CD4-positive, alpha-beta memory T cell (primary cell): ENCODE measurements around the gene TFAP2E. TPM values are rescaled to one million over a fixed set of nuclear protein-coding genes. Genes with fewer than 3 reads are reported as not detected.

Source experiments
- CTCF ChIA-PET: fragments of 350-600 bp; sonication (Branson Sonifier 250); formaldehyde crosslinking; loops from one replicate; lab custom pipeline; 2021; ENCODE audit warnings: inconsistent platforms; ENCODE audit not compliant: partially characterized antibody; lab: Charles Lee
- POLR2A ChIA-PET: fragments of 350-600 bp; sonication (Branson Sonifier 250); formaldehyde crosslinking; loops from one replicate; lab custom pipeline; 2021; ENCODE audit not compliant: partially characterized antibody; lab: Charles Lee
- DNase-seq, 5 donors: peaks; one replicate each; pipeline versions ENCODE4 v3.0.0 to v3.0.0-alpha.2; 2020 to 2022; ENCODE audit warnings: mixed read lengths in 1 of 5
- H3K27ac ChIP-seq: one replicate; pipeline ENCODE4 v1.7.0; 2013; ENCODE audit warnings: low read depth, low read length
- H3K27me3 ChIP-seq: 2 replicates; pipeline ENCODE4 v1.7.0; 2013; ENCODE audit warnings: mild to moderate bottlenecking, low read length, moderate library complexity; ENCODE audit not compliant: insufficient read depth
- H3K36me3 ChIP-seq: 2 replicates; pipeline ENCODE4 v1.7.0; 2013; ENCODE audit warnings: mild to moderate bottlenecking, low read length, moderate library complexity; ENCODE audit not compliant: insufficient read depth
- H3K4me1 ChIP-seq: 2 replicates; pipeline ENCODE4 v1.7.0; 2013; ENCODE audit warnings: mild to moderate bottlenecking, low read length, moderate library complexity; ENCODE audit not compliant: insufficient read depth
- H3K4me3 ChIP-seq, 2 donors: one replicate each; pipeline ENCODE4 v1.7.0; 2013; ENCODE audit warnings: low read length in 2 of 2, mild to moderate bottlenecking in 1 of 2
- H3K9me3 ChIP-seq, 2 donors: one replicate each; pipeline ENCODE4 v1.7.0; 2013; ENCODE audit warnings: low read length in 2 of 2, control low read depth in 1 of 2; ENCODE audit not compliant: control insufficient read depth in 1 of 2
- H3K27ac Mint-ChIP-seq, 7 donors: one replicate each; pipeline ENCODE4 v1.8.0; 2020 to 2021; ENCODE audit warnings: mixed read lengths in 7 of 7, mild to moderate bottlenecking in 6 of 7, inconsistent platforms in 3 of 7, moderate library complexity in 3 of 7
- H3K27me3 Mint-ChIP-seq, 2 donors: one replicate each; pipeline ENCODE4 v1.8.0; 2020 to 2021; ENCODE audit warnings: mixed read lengths in 2 of 2
- H3K36me3 Mint-ChIP-seq, 2 donors: one replicate each; pipeline ENCODE4 v1.8.0; 2020 to 2021; ENCODE audit warnings: mixed read lengths in 2 of 2, inconsistent platforms in 1 of 2, mild to moderate bottlenecking in 1 of 2
- H3K4me1 Mint-ChIP-seq, 4 donors: one replicate each; pipeline ENCODE4 v1.8.0; 2020 to 2021; ENCODE audit warnings: mixed read lengths in 4 of 4, mild to moderate bottlenecking in 1 of 4
- H3K4me3 Mint-ChIP-seq, 8 donors: one replicate each; pipeline ENCODE4 v1.8.0; 2020 to 2021; ENCODE audit warnings: mixed read lengths in 8 of 8, mild to moderate bottlenecking in 7 of 8, moderate library complexity in 6 of 8, inconsistent platforms in 3 of 8
- H3K9me3 Mint-ChIP-seq, 8 donors: one replicate each; pipeline ENCODE4 v1.8.0; 2020 to 2021; ENCODE audit warnings: mixed read lengths in 8 of 8, mild to moderate bottlenecking in 5 of 8, inconsistent platforms in 3 of 8, moderate library complexity in 1 of 8
- intact Hi-C: fragments of 100-400 bp; cut with micrococcal nuclease; formaldehyde crosslinking; loops from one replicate; pipeline ENCODE4 v1.15.1; 2023
- polyA plus RNA-seq, 2 donors: library from polyadenylated mRNA; unstranded; fragments of 300-500 nt; fragmentation: Illumina TruSeq; gene quantifications; one replicate each; pipeline ENCODE4 v1.2.3, GENCODE V29; 2021
- total RNA-seq, 2 experiments: library from RNA; stranded (reverse); gene quantifications; one replicate each; pipeline ENCODE4 v1.2.3, GENCODE V29; 2021

Gene TFAP2E
- total and polyA plus RNA-seq, 4 experiments from 2014 or later, result 0.23 to 2.9 (median 2.3) TPM; not detected in 1

GRCh38 chr1:35587736-35588135, 14.6 kb downstream of the TFAP2E start:
- Mint-ChIP-seq H3K4me1 (peaks cover under 1 to 9% (median 2%) of the 10 kb centered on the region in 4 donors), H3K27me3 (no peaks in the 10 kb centered on the region), H3K9me3 (no peaks in the 10 kb centered on the region), H3K4me3 (no peak overlapping the region), H3K36me3 (peaks cover 5 to 6% of the 10 kb centered on the region in 2 donors), H3K27ac (no peak overlapping the region)
- Histone ChIP-seq H3K9me3 (no peaks in the 10 kb centered on the region), H3K27me3 (no peaks in the 10 kb centered on the region), H3K36me3 (no peaks in the 10 kb centered on the region), H3K4me3 (no peak overlapping the region), H3K27ac (no peak overlapping the region), H3K4me1 (no peaks in the 10 kb centered on the region)
- intact Hi-C loops, result no loop called here
- no peak for DNase-seq
- POLR2A ChIA-PET, result no interaction called here
- CTCF ChIA-PET, result interaction anchor here (1.2 kb wide), 1 partner anchor 128 kb away, joined by 3 read pairs; no protein-coding TSS in a partner anchor

- Histone ChIP-seq H3K36me3 (no peaks in the 10 kb centered on the region), H3K27ac (no peak overlapping the region), H3K4me1 (peaks cover 6% of the 10 kb centered on the region), H3K4me3 (no peak overlapping the region), H3K9me3 (no peaks in the 10 kb centered on the region), H3K27me3 (no peaks in the 10 kb centered on the region)
- ChIA-PET POLR2A (no interaction called here), CTCF (no interaction called here)
- Mint-ChIP-seq H3K36me3 (peaks cover 5 to 6% of the 10 kb centered on the region in 2 donors), H3K27me3 (no peaks in the 10 kb centered on the region), H3K9me3 (no peaks in the 10 kb centered on the region), H3K27ac (no peak overlapping the region), H3K4me1 (peaks cover 2 to 9% (median 6%) of the 10 kb centered on the region in 4 donors), H3K4me3 (no peak overlapping the region)
- no peak for DNase-seq
- intact Hi-C loops, result no loop called here
Measured at GRCh38 chr1:35588197-35588910, 15.2 kb downstream of the TFAP2E start.

- POLR2A ChIA-PET, result no interaction called here
Measured at GRCh38 chr1:35589516-35590427, 16.7 kb downstream of the TFAP2E start.

GRCh38 chr1:35590476-35591040, 17.4 kb downstream of the TFAP2E start:
- Histone ChIP-seq H3K9me3 (no peaks in the 10 kb centered on the region), H3K36me3 (no peaks in the 10 kb centered on the region), H3K4me3 (no peak overlapping the region), H3K27ac (no peak overlapping the region), H3K27me3 (no peaks in the 10 kb centered on the region), H3K4me1 (peaks cover 7% of the 10 kb centered on the region)
- no peak for DNase-seq
- no peaks in the 10 kb centered on the region for H3K9me3 Mint-ChIP-seq
- POLR2A ChIA-PET, result no interaction called here
- intact Hi-C loops, result no loop called here
- CTCF ChIA-PET, result no interaction called here
- H3K36me3 Mint-ChIP-seq, result peaks cover 5 to 6% of the 10 kb centered on the region in 2 donors
- peaks cover 2 to 9% (median 7%) of the 10 kb centered on the region in 4 donors for H3K4me1 Mint-ChIP-seq
- H3K27ac Mint-ChIP-seq, result peak overlapping the region in 1 of 7 donors; percentile 29
- no peak overlapping the region for H3K4me3 Mint-ChIP-seq
- H3K27me3 Mint-ChIP-seq, result no peaks in the 10 kb centered on the region

More at GRCh38 chr1:35589516-35590427, 16.7 kb downstream of the TFAP2E start:
- H3K4me3 ChIP-seq, result no peak overlapping the region
- no peaks in the 10 kb centered on the region for H3K9me3 ChIP-seq
- Mint-ChIP-seq H3K27me3 (no peaks in the 10 kb centered on the region), H3K4me1 (peaks cover 2 to 9% (median 7%) of the 10 kb centered on the region in 4 donors), H3K27ac (peak overlapping the region in 4 of 7 donors; percentile 8 to 77 (median 22)), H3K9me3 (no peaks in the 10 kb centered on the region), H3K36me3 (peaks cover 5 to 6% of the 10 kb centered on the region in 2 donors), H3K4me3 (peak overlapping the region in 1 of 8 donors; percentile 30)
- H3K27ac ChIP-seq, result no peak overlapping the region
- peaks cover 7% of the 10 kb centered on the region for H3K4me1 ChIP-seq
- no peaks in the 10 kb centered on the region for H3K27me3 ChIP-seq
- CTCF ChIA-PET, result no interaction called here
- no peak for DNase-seq
- intact Hi-C loops, result no loop called here
- H3K36me3 ChIP-seq, result no peaks in the 10 kb centered on the region

GRCh38 chr1:35591211-35591610, 18.1 kb downstream of the TFAP2E start:
- peak overlapping the region in 1 of 7 donors; percentile 34 for H3K27ac Mint-ChIP-seq
- no peaks in the 10 kb centered on the region for H3K9me3 Mint-ChIP-seq
- intact Hi-C loops, result no loop called here
- CTCF ChIA-PET, result no interaction called here
- H3K4me1 Mint-ChIP-seq, result peaks cover 2 to 9% (median 7%) of the 10 kb centered on the region in 4 donors
- Histone ChIP-seq H3K27me3 (no peaks in the 10 kb centered on the region), H3K27ac (no peak overlapping the region), H3K36me3 (no peaks in the 10 kb centered on the region), H3K4me1 (peaks cover 7% of the 10 kb centered on the region), H3K9me3 (no peaks in the 10 kb centered on the region), H3K4me3 (no peak overlapping the region)
- peaks cover 5 to 6% of the 10 kb centered on the region in 2 donors for H3K36me3 Mint-ChIP-seq
- no peak overlapping the region for H3K4me3 Mint-ChIP-seq
- POLR2A ChIA-PET, result no interaction called here
- no peaks in the 10 kb centered on the region for H3K27me3 Mint-ChIP-seq
- no peak for DNase-seq

- CTCF ChIA-PET, result interaction anchor here (1.1 to 1.8 kb wide), 2 partner anchors 25 to 122 kb away, joined by 3 to 4 read pairs; no protein-coding TSS in a partner anchor
- peaks cover 2 to 9% (median 7%) of the 10 kb centered on the region in 4 donors for H3K4me1 Mint-ChIP-seq
- POLR2A ChIA-PET, result interaction anchor here (0.6 kb wide), 1 partner anchor 632 kb away, joined by 3 read pairs; no protein-coding TSS in a partner anchor
Measured at GRCh38 chr1:35592991-35593769, 20.1 kb downstream of the TFAP2E start.

More at GRCh38 chr1:35592991-35593769, 20.1 kb downstream of the TFAP2E start:
- Mint-ChIP-seq H3K36me3 (peaks cover 8% of the 10 kb centered on the region in 2 donors), H3K27ac (peak overlapping the region in 4 of 7 donors; percentile 6 to 43 (median 32)), H3K9me3 (no peaks in the 10 kb centered on the region), H3K4me3 (peak overlapping the region in 1 of 8 donors; percentile 31), H3K27me3 (no peaks in the 10 kb centered on the region)
- no peak overlapping the region for H3K27ac ChIP-seq
- H3K4me1 ChIP-seq, result peaks cover 7% of the 10 kb centered on the region
- no peak for DNase-seq
- intact Hi-C loops, result no loop called here
- no peaks in the 10 kb centered on the region for H3K36me3 ChIP-seq
- H3K27me3 ChIP-seq, result no peaks in the 10 kb centered on the region
- no peaks in the 10 kb centered on the region for H3K9me3 ChIP-seq
- H3K4me3 ChIP-seq, result no peak overlapping the region
